ENCODE data around the gene WDPCP.

DNA sequence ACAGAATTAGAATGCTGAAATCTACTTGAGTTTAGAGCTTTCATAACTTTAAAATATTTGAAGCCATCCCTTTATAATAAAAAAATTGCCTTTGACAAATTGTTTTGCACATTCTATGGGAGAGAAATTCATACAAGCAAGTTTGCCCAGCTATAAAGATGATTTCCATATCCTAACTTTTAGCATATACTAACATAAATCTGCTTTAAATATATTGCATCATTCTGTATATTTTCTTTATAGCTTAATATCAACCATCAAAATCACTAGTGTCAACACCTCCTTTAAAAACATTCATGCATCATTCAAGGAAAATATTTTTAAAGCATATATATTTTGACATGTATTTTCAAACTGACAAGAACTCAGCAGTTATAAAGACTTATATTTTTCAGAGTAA, 49.9 kb downstream of the WDPCP start:
- TF ChIP-seq, protein P1, sequence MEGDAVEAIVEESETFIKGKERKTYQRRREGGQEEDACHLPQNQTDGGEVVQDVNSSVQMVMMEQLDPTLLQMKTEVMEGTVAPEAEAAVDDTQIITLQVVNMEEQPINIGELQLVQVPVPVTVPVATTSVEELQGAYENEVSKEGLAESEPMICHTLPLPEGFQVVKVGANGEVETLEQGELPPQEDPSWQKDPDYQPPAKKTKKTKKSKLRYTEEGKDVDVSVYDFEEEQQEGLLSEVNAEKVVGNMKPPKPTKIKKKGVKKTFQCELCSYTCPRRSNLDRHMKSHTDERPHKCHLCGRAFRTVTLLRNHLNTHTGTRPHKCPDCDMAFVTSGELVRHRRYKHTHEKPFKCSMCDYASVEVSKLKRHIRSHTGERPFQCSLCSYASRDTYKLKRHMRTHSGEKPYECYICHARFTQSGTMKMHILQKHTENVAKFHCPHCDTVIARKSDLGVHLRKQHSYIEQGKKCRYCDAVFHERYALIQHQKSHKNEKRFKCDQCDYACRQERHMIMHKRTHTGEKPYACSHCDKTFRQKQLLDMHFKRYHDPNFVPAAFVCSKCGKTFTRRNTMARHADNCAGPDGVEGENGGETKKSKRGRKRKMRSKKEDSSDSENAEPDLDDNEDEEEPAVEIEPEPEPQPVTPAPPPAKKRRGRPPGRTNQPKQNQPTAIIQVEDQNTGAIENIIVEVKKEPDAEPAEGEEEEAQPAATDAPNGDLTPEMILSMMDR (IDR thresholded peaks at IDR 0.05 in 2 of 3, conservative IDR thresholded peaks at IDR 0.05 in 1 of 3; ENCODE audit: control insufficient read depth in 2 of 3, extremely low read depth in 1 of 3, insufficient read depth in 1 of 3, low read depth in 3 of 3, low read length in 3 of 3), result no peak
- TF ChIP-seq ZNF274 (IDR thresholded peaks at IDR 0.05; ENCODE audit: insufficient read depth, insufficient read length), result no peak
